Erythroblast (primary cell): ENCODE results near the gene AVL9.

ENCODE experiments used
- GATA1 ChIP-seq: IDR thresholded peaks from 2 replicates; pipeline ENCODE4 v1.6.1; 2011; ENCODE audit warnings: low read depth, mild to moderate bottlenecking, control low read depth, low read length, moderate library complexity
- POLR2A ChIP-seq: IDR thresholded peaks from 2 replicates; pipeline ENCODE4 v1.6.1; 2011; ENCODE audit warnings: mild to moderate bottlenecking, low read length

DNA sequence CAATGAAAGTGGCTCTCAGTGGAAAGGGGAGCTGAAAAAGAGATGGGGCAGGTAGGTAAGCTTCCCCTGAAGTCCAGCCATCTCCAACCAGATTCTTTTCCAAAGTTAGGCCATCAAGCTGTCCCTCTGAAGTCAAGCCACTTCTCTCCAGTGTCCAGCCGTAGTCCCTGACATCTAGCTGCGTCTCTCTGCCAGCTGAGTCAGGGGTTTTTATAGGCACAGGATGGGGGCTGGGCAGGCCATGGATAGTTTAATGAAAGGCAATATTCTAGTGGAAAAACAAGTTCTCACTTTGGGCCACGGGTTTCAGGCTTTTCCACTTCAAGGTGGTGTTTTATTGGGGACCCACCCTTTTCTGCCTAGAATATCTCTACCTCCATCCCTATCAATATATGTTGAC lies 36.8 kb downstream of the AVL9 start:
- TF ChIP-seq POLR2A (no peak), GATA1 (no peak)
